NCI-H748 (cell line): Measurements from ENCODE around the gene SLC35F3.

Experiments
- DNase-seq: peaks from one replicate; lab custom pipeline; 2025; ENCODE audit not compliant: unreplicated experiment; lab: John Stamatoyannopoulos, UW

The SLC35F3 gene

DNA sequence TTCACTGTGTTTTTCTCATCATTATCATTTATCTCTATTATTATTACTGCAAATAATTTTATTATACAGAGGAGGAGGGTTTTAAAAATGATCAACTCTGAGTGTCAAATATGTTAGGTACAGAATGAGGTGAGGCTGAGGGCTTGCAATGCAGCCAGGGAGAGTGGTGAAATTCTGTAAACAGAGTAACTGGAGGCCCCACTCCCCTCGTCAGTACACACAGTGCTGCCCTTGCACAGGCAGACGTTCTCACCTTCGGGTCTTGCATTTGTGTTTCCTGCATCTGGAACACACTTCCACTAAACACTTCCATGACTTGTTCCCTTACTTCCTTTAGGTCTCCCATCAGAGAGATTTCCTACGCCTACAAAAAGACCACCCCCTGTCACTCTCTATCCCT is 444.5 kb downstream of the SLC35F3 start:
- DNase-seq = no peak

DNA sequence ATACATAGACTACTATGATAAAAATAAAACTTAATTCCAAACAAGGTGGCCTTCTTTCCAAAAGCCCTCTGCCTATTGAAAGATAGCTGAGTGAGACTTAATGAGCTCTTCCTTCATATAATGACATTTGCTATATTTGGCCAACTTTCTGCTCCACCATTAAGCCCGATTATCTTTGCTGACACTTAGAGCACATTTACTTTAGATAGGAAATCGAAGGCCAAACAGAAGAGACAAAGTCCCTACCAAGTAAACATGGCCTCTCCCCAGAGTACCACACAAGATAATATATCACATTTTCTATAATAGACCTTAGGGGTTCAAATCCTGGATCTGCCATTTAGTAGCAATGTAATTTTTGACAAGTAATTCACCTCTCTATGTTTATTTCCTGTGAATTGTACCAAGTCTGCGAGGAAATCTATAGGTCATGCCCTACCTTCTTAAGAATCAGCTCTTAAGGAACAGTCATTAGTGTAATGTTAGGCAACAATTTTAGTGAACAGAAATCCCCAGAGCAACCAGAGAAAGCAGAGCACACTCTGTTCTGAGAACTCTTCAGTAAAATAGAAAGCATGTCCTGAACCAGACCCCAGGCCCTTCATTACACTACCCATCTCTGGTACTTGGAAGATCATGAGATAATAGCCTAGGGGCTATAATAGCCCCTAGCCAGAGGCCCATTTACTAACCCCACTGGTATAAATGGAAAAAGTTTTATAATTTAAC is 451.5 kb downstream of the SLC35F3 start:
- no peak for DNase-seq

DNA sequence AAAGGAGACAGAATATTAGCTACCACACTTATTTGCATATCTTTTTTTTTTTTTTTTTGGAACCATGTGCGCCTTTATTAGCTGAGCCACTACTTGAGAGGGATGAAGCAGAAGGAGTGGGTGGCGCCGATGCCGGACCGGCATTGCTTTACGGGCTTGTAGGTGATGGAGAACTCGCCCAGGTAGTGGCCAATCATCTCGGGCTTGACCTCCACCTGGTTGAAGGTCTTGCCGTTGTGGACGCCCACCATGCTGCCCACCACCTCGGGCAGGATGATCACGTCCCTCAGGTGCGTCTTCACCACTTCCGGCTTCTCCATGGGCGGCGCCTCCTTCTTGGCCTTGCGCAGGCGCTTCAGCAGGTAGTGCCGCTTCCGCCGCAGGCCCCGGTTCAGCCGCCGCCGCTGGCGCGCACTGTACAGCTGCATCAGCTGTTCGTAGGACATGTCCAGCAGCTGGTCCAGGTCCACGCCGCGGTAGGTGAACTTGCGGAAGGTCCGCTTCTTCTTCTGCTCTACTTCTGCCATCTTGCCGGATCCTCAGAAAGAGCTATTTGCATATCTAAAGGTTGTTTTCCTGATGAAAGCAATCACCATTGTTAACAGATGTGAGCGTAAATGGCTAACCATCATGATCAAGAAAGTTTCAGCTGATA is 452.3 kb downstream of the SLC35F3 start:
- peak; percentile 83 for DNase-seq

DNA sequence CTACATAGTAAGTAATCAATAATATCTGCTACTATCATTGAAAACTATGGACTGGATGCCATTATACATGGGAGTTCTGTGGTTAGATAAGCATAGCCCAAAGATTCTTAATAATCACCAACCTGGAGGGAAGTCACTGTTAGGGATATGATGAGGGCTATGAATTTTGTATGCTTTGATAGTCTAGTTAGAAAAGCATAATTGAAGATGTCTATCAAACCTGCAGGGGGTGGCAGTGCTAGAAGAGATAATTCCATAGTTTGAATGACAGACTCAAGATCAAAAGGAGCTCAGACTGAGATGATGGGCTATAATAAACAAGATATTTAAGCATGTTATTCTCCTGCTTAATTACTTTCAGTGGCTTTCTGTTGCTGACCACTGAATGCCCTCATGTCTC is 453.4 kb downstream of the SLC35F3 start:
- DNase-seq = no peak

DNA sequence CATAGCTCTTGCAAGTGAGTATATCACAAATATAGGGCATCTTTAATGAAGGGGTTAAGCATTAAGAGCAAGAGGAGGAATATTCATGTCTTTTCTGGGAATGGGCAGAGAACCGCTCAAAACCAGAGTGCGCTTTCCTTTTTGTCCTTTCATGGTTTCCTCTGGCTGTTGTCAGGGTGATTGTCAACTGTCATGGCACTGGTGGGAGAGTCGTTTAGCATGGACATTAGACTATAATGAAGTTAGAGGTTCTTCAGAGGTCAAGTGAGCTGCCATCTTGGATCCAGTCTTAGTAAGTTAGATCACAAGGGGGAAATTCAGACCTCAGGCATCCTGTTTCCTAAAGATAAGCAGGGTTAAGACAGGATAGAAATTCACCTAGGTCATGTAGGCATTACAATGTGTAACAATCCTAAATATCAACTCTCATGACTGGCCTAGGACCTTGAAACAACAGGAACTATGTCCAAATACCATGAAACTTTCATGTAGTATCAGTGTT is 456.7 kb downstream of the SLC35F3 start:
- no peak for DNase-seq

DNA sequence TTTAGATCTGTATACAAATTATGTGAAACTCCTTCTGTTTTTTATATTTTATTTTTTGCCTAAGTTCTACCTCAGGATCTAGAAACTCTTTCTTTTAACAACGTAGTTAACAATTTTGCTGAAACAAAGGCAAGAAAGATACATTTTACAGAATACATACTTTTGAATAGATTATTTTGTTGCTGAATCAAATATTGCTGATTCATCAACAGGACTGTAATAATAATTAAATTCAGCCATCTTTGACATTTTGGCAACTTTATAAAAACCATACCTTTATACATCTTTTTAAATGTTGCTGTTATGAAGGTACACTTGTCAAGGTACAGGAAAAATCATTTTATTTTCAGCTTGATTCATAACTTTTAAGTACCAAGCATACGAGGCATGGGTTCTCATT is 458.1 kb downstream of the SLC35F3 start:
- DNase-seq = no peak

DNA sequence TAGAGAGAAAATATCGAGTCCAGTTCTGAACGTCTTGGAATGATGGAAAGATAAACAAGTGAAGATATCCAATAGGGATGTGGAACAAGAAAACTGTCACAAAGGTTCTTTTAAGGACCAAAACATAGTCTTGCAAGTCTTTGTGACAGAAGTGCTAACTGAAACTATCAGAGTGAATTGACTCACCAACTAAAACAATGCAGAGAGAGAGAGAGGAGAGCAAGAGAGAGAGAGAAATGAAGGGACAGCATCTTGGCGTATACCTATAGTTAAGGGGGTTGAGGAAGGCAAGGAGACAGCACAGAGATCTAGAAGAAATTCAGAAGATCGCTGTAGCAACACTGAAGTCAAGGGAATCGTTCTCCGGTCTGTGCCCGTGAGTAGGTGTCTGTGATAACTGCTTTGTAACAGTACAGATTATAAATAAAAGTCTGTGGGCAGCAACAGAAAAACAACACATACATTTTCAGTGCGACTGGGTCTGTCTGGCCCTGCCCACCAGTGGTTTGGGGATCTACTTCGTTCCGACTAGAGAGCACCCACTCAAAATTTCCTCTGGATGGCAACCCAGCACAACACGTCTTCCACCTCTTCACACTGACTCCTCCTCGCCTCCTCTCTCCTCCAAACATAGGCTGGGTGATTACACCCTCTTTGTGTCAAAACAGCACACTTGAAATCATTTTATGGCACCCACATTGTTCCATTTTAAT is 464.0 kb downstream of the SLC35F3 start:
- no peak for DNase-seq

DNA sequence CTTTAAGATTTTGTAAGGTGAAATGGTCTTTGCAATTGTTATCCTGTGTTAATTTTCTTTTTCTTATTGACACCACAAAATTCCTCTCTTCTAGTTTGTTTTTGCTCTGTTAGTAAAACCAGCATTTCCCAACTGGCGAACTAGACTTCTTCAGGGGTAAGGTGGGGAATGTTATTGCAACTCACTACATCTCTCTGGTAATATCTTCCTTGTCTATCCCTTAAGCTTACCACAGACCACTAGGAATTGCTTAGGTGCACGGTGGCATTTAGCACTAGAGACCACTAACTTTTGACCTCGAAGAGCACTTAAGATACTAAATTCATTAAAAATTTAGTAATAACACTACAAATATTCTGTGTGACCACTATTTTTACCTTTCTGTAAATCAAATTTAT is 464.6 kb downstream of the SLC35F3 start:
- DNase-seq = no peak

DNA sequence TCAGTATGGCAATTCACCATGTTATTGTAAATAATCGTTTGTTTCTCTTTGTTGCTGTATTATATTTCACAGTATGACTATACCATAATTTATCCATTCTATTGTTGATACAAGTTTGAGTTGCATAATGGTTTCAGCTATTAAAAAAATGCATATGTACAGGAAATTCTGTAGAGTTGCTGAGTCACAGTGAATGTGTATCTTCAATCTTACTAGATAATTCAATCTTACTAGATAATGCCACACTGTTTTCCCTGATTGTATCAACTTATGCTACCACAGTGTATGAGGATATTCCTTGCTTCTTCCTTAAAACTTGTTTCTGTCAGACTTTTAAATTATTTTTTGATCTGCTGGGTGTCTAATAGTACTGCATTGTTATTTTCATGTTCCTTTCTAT is 465.3 kb downstream of the SLC35F3 start:
- no peak for DNase-seq

DNA sequence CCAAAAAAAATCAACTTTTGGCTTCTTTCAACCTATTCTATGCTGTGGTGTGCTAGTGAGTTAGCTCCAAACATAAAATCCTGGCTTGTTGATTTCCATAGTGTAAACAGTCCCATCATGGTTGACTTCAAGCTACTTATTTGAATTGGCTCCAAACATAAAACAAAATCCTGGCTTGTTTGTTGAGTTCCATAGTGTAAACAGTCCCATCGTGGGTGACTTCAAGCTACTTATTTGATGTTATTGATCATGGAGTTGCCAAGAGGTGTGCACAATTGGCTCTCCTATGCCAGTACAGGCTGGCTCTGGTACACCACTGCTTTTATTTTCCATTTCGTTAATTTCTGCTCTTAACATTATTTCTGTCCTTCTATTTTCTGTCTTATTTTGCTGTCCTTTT is 466.9 kb downstream of the SLC35F3 start:
- no peak for DNase-seq

DNA sequence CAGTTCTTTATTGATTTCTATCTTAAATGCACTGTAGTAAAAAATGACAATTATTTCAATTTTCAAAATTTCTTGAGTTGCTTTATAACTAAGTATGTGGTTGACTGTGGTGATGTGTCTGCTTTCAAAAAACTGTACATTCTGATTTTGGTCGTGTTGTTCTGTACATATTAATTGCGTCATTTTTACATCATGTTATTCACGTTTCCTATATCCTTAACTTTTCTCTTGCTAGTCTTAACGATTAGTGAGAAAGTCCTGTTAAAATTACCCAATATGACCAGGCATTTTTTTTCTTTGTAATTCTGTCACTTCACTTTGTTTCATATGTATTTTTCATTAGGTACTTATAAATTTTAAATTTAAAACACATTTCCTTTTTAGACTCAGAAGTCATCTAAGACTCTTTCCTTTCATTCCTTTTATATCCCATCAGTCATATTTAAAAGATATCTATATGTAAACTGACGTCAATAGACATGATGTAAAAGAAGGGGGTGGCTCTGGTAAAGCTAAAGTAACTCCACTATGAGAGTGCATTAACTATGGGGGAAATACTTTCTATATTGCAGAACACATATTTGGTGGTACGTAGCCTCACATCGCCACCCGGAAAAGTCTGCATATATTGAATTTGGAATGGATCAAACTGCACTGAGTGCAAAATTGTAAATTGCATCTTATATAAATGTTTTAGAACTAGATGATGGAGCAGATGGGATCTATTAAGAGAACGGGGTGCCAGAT is 467.7 kb downstream of the SLC35F3 start:
- DNase-seq = no peak

DNA sequence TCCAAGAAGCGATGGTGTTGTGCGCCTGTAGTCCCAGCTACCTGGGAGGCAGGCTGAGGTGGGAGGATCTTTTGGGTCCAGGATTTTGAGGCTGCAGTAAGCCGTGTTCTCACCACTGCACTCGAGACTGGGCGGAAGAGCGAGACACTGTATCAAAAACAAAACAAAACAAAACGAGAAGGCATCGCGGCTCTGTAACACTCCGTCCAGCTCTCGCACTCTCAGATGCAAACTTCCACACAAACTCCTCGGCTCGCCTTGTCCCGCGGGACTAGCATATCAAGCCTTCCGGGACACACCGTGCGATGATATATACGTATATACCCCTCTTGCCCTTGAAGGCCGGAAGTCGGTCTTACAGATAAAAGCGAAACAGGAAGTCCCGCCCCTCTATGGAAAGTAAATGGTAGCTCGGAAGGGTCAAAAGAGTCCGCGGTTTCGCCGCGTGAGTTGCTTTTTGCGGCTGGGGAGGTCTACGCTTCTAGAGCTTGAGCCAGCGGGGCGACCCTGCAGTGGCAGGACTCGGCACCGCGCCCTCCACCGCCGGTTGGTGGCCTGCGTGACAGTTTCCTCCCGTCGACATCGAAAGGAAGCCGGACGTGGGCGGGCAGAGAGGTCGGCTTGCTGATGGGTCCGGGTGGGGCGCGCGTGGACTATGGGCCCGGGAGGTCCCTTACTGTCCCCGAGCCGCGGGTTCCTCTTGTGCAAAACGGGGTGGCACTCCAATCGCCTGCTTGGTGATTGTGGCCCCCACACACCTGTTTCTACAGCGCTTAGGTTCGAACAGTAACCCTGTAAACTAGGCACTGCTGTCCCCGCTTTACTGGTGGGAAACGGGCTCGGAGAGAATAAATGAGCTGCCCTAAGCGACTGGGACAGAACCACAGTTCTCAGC is 468.8 kb downstream of the SLC35F3 start, which contains the start of gene COA6:
TSS of gene COA6 (plus strand) at position 393 of the 895 bp plus-strand sequence. CDS start at position 404, 11 bp downstream.
- peak; percentile 95 for DNase-seq

DNA sequence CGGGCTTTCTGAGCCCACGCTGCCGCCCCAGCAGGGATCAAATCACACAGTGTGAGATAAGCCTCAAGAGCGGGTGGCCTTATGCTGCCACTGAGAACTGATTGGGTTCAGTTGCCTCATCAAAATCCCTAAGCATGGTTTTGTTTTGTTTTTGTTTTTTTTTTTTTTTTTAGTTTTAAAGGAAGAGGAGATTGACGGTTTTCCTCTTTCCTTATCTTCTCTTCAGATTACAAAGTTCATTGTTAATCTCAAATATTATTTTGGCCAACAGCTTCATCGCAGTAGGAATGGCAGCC is 469.4 kb downstream of the SLC35F3 start:
- DNase-seq = no peak
